ENCODE results near the gene TSPAN31. TPM values are rescaled to one million over a fixed set of nuclear protein-coding genes. Genes with fewer than 3 reads are reported as not detected.
A peak's percentile ranks its signal among the peaks of the same experiment; 100 is the strongest.
"Not testable (repeated sequence)": the region's sequence is repeated elsewhere in the genome, so short reads cannot be mapped to it uniquely, and the experiment has no call there.

TSPAN31 gene
- polyA plus RNA-seq, 10 donors: 38.1 to 52.2 (median 44.0) TPM

- no peak for DNase-seq
Observed at GRCh38 chr12:57764662-57765002, 19.8 kb downstream of the TSPAN31 start.

- DNase-seq: peak in 1 of 3 donors; percentile 40
Observed at GRCh38 chr12:57765003-57765697, 20.3 kb downstream of the TSPAN31 start.

- peak in 1 of 3 donors; percentile 26 for DNase-seq
Observed at GRCh38 chr12:57765698-57766463, 21.0 kb downstream of the TSPAN31 start.

- peak in 1 of 3 donors; percentile 32 for DNase-seq
Observed at GRCh38 chr12:57766464-57767304, 21.8 kb downstream of the TSPAN31 start, which contains the start of gene CYP27B1. TSS of gene CYP27B1 (minus strand) at chr12:57767078. CDS start at chr12:57767041, 37 bp downstream.

- DNase-seq: no peak
Observed at GRCh38 chr12:57767305-57767698, 22.5 kb downstream of the TSPAN31 start.

GRCh38 chr12:57767876-57768275 lies 23.0 kb downstream of the TSPAN31 start:
- DNase-seq: no peak

GRCh38 chr12:57769594-57769993 lies 24.8 kb downstream of the TSPAN31 start:
- DNase-seq: no peak

GRCh38 chr12:57770734-57771133 lies 25.9 kb downstream of the TSPAN31 start:
- no peak for DNase-seq

GRCh38 chr12:57771236-57771872 lies 26.5 kb downstream of the TSPAN31 start:
- DNase-seq: peak in 2 of 3 donors; percentile 91 to 97

GRCh38 chr12:57771873-57772428 lies 27.1 kb downstream of the TSPAN31 start, which contains the start of gene METTL1:
TSS of gene METTL1 (minus strand) at chr12:57772105. CDS start at chr12:57772083, 22 bp downstream.
- DNase-seq: peak; percentile 97 to 100 (median 97)

- DNase-seq: peak; percentile 52 to 76 (median 69)
Observed at GRCh38 chr12:57772429-57773322, 27.8 kb downstream of the TSPAN31 start, which contains the start of gene EEF1AKMT3. TSS of gene EEF1AKMT3 (plus strand) at chr12:57772614. CDS start at chr12:57772725, 111 bp downstream.

- not testable (repeated sequence) for DNase-seq
Observed at GRCh38 chr12:57774634-57775033, 29.8 kb downstream of the TSPAN31 start.

GRCh38 chr12:57775044-57775443 lies 30.2 kb downstream of the TSPAN31 start:
- DNase-seq: no peak

GRCh38 chr12:57775563-57776246 lies 30.9 kb downstream of the TSPAN31 start:
- DNase-seq: no peak

GRCh38 chr12:57776247-57776587 lies 31.4 kb downstream of the TSPAN31 start:
- no peak for DNase-seq

- no peak for DNase-seq
Observed at GRCh38 chr12:57777367-57777766, 32.5 kb downstream of the TSPAN31 start.

GRCh38 chr12:57777911-57778310 lies 33.1 kb downstream of the TSPAN31 start:
- DNase-seq: no peak

GRCh38 chr12:57779736-57780135 lies 34.9 kb downstream of the TSPAN31 start:
- DNase-seq: no peak

GRCh38 chr12:57780284-57780897 lies 35.6 kb downstream of the TSPAN31 start:
- DNase-seq: no peak
